GM21390 (cell line): Measurements from ENCODE around the gene PRDM10.
"Not testable (repeated sequence)": the region's sequence is repeated elsewhere in the genome, so short reads cannot be mapped to it uniquely, and the experiment has no call there.

Experiments
- ATAC-seq: cut with Tn5 transposase; IDR thresholded peaks from one replicate; pipeline ENCODE4 v1.9.1; 2021; ENCODE audit not compliant: unreplicated experiment

Gene PRDM10

GRCh38 chr11:130020323-130020722 is 17.7 kb upstream of the PRDM10 start:
- no peak for ATAC-seq

- not testable (repeated sequence) for ATAC-seq
Measured at GRCh38 chr11:130015846-130016245, 13.2 kb upstream of the PRDM10 start.

DNA sequence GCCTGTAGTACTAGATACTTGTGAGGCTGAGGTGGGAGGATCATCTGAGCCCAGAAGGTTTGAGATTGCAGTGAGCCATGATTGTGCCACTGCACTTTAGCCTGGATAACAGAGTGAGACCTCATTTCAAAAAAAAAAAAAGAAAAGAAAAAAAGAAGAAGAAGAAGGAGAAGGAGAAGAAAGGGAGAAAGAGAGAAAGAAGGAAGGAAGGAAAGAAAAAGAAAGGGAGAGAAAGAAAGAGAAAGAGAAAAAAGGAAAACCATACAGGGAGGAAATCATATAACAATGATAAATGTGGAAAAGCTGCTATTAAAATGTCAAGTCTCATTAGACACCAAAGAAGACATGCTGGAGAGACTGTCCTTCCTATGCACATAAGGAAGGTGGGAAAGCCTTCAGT is 5.7 kb upstream of the PRDM10 start:
- no peak for ATAC-seq

DNA sequence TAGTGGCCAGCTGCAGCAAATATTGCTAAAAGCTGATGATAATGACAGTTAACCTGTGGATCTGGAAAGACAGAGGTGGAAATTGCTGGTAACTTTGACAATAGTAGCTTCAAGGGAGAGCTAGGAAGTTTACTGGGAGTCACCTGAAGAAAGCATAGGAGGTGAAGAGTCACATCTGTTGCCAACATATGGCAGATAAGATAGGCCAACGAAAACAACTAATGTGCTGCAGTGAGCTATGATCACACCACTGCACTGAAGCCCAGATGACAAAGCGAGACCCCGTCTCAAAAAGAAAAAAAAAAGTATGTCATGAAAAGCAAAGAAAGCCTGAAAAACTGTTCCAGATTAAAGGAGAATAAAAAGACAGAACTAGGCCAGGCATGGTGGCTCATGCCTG is 4.3 kb upstream of the PRDM10 start:
- no peak for ATAC-seq

DNA sequence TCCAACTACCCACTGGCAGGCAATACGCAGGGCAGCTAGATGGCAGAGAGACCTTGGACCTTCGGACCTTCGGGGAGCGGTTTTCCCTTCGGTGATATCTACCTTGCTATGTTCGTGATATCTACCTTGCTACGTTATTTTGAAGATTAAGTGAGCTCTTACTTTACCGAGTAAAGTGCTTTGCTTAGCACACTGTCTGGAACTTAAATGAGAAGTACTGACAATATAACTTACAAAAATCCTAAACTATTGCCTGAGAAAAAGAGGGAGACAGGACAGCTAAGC is 1.0 kb upstream of the PRDM10 start:
- ATAC-seq: no peak

DNA sequence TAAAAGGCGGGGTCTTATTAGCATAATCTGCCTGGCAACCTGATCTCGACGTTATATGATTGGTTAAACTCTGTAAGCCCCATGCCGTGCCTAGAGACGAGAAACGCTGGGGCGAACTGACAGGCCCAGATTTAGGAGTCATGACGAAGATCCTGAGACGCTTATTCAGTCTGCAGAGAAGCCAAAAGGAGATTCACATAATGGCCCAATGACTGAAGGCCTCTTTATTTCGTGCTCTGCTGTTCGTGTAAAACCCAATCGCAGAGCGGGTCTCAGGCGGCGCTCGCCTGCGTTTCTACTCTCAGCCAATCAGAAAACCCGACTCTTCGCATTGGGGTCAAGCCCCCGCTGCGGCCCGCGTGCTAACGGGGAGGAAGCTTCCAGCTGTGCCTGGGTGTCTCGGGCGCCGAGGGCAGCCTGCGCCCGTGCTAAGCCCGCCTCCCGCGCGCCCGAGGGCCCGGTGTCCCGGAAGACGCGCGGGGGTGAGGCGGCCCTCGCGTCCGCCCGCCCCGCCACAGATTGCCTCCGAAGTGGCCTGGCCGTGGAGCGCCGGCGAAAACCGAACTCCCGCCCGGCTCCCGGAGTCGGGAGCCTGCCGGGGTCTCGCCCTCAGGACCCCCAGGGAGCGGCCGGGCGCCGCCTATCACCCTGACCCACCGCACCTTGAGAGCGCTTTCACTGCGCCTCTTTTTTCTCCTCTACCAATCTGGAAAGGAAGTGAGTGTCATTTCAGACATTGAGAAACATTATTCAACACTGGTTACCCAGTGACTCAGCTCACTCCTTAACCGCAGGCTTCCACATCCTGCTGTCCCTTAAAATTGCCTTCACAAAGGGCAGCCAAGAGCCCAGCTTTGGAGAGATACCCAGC is 446 bp upstream of the PRDM10 start:
- peak; percentile 75 for ATAC-seq

GRCh38 chr11:130001461-130002351 is 929 bp downstream of the PRDM10 start:
- ATAC-seq: peak; percentile 33

- ATAC-seq: no peak
Measured at GRCh38 chr11:130000552-130001176, 2.0 kb downstream of the PRDM10 start.

GRCh38 chr11:129999407-129999806 is 3.2 kb downstream of the PRDM10 start:
- no peak for ATAC-seq

DNA sequence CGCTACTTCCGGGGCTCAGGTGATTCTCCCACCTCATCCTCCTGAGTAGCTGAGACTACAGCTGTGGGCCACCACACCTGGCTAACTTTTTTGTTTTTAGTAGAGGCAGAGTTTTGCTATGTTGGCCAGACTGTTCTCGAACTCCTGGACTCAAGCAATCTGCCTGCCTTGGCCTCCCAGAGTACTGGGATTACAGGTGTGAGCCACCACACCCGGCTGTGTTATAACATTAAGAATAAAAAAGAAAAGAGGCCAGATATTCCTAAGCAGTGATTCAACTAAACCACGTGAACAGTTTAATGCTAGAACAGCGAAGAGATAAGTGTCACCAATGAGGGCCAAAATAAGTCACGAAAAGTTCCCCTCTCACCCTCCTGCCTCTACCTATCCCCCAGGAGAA is 3.7 kb downstream of the PRDM10 start:
- ATAC-seq: no peak

GRCh38 chr11:129998107-129998506 is 4.5 kb downstream of the PRDM10 start:
- ATAC-seq: no peak

- ATAC-seq: no peak
Measured at GRCh38 chr11:129997513-129997912, 5.1 kb downstream of the PRDM10 start.

- ATAC-seq: no peak
Measured at GRCh38 chr11:129996113-129996870, 6.3 kb downstream of the PRDM10 start.

DNA sequence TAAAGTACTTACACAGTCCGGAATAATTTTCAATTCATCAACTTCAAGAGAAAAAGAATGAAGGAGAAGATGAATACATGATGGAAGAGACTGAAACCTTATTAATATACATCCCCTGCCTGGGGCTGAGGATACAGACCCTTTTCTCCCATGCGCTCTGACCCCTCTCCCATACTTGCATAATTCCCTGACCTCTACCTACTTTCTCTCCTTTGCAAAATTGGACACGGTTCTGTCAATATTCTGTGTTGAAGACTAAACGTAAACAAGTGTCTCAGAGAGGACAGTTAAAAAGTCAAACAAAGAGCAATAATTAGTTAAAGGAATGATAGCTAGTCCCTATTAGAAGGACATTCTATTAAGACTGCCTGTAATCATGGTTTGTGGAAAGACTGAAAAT is 7.5 kb downstream of the PRDM10 start:
- ATAC-seq: no peak

GRCh38 chr11:129992161-129992944 is 10.3 kb downstream of the PRDM10 start:
- peak; percentile 72 for ATAC-seq

DNA sequence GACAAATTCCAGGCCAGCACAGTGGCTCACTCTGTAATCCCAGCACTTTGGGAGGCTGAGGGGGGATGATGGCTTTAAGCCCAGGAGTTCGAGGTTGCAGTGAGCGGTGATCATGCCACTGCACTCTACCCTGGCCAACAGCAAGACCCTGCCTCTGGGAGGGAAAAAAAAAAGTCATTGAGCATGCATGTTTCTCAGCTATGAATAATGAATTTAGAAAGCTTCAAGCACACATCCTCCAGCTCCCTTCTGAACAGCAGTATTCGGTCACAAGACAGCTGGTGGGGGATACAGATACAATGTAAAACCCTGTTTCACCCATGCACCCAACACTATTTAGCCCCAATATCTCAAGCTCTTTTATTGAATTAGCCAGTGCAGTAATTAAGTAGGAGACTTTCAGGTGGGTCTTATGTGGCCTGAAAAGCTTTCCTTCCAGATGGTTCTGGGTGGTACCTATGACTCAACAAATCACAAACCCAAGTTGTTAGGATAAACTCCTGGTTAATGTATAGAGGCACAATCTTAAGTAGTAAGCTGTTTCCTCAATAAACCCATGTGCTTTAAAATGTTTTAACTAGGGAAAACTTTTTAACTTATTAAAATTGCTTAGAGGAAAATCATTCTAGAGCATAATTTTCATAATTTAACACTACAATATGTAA is 13.4 kb downstream of the PRDM10 start:
- no peak for ATAC-seq

DNA sequence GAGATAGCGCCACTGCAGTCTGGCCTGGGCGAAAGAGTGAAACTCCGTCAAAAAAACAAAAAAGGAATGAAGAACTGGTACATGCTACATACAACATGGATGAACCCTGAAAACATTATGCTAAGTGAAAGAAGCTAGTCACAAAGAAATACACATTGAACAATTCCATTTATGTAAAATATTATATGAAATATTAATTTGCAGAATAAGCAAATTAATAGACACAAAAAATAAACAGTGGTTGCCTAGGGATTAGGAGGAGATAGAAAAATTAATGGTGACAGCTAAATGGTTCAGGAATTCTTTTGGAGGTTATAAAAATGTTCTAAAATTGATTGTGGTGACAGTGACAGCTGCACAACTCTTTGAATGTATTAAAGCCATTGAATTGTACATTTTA is 14.7 kb downstream of the PRDM10 start:
- no peak for ATAC-seq

DNA sequence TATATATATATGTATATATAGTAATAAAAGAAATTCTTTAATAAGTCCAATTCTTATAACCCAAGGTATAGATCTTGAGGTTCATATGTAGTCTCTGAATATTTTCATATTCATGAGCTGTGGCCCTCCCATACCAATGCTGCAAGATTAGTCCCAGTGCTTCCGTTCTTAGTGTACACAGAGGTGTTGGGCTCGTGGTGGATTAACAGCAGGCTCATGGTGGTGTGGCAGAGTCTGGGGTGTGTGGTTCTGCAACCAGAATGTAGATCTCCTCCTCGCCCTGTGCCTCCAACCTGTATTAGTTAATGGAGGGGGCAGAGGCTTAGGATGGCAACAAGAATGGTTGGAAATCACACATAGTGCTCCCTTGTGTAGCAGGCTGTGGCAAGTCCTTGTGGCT is 16.8 kb downstream of the PRDM10 start:
- no peak for ATAC-seq

- no peak for ATAC-seq
Measured at GRCh38 chr11:129980086-129980485, 22.5 kb downstream of the PRDM10 start.
